SW 1271 (cell line): Measurements from ENCODE around the gene AZU1.

Experiments used
- DNase-seq, 2 experiments: peaks; one replicate each; lab custom pipeline; 2025; lab: John Stamatoyannopoulos, UW

Gene AZU1

DNA sequence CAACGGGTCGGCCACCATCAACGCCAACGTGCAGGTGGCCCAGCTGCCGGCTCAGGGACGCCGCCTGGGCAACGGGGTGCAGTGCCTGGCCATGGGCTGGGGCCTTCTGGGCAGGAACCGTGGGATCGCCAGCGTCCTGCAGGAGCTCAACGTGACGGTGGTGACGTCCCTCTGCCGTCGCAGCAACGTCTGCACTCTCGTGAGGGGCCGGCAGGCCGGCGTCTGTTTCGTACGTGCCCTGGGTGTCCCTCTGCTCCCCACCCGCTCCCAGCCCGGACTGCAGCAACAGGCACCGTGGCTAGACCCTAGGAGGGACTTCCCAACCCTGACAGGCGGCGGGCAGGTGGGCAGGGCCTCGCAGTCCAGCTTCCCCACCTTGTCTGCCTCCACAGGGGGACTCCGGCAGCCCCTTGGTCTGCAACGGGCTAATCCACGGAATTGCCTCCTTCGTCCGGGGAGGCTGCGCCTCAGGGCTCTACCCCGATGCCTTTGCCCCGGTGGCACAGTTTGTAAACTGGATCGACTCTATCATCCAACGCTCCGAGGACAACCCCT is 28.0 kb downstream of the AZU1 start:
- DNase-seq, result no peak

DNA sequence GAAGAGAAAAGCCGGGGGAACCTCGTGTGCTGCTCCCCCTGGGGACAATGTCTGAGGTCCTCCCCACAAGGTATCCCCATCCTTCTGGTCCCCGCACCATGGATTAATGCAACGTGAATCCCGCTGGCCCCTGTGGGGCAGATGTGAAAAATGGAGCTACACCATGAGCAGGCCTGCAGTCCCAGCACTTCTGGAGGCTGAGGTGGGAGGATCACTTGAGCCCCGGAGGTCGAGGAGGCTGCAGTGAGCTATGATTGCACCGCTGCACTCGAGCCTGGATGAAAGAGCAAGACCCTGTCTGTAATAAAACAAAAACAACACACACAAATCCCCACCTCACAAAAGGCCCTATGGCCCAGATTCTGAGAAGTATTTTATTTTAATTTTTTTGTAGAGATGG is 30.6 kb downstream of the AZU1 start:
- DNase-seq, result no peak

DNA sequence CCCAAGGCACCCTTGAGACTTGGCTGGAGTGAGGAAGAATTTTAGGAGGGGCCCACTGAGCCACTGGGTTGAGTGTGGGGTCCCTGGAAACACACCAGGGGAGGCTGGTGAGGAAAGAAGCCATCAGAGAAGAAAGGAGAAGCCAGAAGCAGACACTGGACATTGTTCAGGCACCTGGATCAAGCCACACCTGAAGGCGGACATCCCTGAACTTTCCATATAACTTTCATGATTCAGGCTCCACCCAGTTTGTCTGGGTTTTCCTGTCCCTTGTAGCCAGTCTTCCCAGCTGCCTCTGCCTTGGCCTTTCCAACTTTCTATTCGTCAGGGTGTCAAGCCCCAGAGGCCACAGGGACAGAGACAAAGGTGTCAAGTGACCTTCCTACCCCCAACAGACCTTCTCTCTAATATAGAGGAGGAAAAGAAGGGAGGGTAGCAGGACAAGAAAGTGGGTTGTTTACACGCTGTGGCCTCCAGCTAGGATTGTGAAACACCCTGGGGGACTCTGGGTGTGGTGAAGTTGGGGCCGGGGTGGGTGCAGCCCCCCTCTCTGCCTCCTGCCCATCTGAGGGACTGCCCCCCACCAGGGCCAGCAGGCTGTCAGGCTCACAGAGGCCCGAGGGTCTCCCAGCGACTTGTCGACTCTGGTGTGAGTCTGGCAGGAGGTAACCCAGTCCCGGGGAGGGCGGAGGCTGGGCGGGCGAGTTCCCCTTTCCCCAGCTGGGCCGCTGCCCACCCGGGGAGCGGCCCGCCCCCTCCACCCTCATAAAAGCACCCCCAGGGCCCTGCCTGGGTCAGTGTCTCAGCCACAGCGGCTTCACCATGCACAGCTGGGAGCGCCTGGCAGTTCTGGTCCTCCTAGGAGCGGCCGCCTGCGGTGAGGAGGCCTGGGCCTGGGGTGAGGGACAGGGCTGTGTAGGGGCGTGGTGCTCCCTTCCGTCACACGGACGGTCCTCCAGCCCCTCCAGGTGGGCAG is 31.5 kb downstream of the AZU1 start, which contains the start of gene CFD:
TSS of gene CFD (plus strand) at position 797 of the 976 bp plus-strand sequence. CDS start at position 823, 26 bp downstream.
- no peak for DNase-seq

DNA sequence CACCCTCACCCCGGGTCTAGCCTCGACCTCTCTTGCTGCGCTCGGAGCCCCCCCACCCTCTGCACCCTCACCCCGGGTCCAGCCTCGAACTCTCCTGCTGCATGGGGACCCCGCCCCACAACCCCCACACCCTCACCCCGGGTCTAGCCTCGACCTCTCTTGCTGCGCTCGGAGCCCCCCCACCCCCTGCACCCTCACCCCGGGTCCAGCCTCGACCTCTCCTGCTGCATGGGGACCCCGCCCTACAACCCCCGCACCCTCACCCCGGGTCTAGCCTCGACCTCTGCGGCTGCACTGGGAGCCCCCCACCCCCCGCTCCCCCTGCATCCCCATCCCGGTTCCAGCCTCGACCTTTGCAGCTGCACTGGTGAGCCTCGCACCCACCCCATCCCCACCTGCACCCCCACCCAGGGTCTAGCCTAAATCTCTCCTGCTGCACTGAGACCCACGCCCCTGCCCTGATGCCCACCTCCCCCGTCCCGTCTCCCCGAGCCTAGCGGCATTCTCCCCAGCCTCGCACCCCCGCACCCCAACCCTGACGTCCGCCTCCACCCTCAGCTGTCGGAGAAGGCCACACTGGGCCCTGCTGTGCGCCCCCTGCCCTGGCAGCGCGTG is 33.6 kb downstream of the AZU1 start:
- no peak for DNase-seq

DNA sequence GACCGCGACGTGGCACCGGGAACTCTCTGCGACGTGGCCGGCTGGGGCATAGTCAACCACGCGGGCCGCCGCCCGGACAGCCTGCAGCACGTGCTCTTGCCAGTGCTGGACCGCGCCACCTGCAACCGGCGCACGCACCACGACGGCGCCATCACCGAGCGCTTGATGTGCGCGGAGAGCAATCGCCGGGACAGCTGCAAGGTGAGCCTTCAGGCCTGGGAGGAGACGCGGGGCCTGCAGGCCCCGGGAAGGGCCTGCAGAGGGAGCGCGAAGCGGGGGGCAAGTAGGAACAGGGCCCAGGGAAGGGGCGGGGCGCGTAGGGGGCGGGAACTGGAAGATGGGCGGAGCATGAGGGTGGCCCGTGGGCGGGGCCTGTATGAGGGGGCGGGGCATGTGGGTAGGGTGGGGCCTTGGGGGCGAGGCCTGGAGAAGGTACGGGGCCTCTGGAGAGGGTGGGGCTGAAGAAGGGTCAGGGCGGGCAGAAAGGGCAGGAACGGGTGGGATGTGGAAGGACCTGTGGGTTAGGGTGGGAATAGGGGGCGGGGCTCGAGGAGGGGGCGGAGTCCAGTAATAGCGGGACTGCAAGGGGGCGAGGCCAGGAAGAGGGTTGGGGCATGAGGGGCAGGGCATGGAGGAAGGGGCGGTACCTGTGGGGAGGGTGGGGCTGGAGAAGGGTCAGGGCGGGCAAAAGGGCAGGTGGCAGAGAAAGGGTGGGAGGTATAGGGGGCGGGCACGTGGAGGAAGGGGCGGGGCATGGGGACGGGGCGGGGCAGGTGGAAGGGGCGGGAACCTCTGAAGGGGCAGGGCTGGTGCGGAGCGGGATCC is 34.3 kb downstream of the AZU1 start:
- DNase-seq, result no peak

DNA sequence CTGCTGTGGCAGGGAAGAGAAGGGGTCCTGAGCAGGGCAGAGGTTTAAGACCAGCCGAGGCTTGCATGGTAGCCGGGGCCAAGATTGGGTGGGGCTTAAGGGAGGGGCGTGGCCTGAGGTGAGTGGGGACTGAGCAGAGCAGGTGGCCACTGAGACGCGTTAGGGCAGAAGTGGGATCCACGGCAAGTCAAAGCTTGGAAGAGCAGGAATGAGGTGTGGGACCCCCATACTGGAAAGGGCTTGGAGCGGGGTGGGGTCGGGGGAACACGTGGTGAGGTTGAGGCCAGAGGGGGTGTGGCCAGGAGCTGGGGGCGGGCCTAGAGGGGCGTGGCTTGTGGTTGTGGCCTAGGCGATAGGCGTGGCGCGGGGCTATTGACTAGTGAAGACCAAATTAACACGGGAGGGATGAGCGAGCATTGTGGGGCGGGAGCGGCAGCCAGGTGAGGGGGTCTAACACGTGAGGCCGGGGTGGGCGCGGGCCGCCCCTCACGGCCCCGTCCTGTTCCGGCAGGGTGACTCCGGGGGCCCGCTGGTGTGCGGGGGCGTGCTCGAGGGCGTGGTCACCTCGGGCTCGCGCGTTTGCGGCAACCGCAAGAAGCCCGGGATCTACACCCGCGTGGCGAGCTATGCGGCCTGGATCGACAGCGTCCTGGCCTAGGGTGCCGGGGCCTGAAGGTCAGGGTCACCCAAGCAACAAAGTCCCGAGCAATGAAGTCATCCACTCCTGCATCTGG is 35.1 kb downstream of the AZU1 start:
- no peak for DNase-seq

DNA sequence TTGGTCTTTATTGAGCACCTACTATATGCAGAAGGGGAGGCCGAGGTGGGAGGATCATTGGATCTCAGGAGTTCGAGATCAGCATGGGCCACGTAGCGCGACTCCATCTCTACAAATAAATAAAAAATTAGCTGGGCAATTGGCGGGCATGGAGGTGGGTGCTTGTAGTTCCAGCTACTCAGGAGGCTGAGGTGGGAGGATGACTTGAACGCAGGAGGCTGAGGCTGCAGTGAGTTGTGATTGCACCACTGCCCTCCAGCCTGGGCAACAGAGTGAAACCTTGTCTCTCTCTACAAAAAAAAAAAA is 35.6 kb downstream of the AZU1 start:
- no peak for DNase-seq

DNA sequence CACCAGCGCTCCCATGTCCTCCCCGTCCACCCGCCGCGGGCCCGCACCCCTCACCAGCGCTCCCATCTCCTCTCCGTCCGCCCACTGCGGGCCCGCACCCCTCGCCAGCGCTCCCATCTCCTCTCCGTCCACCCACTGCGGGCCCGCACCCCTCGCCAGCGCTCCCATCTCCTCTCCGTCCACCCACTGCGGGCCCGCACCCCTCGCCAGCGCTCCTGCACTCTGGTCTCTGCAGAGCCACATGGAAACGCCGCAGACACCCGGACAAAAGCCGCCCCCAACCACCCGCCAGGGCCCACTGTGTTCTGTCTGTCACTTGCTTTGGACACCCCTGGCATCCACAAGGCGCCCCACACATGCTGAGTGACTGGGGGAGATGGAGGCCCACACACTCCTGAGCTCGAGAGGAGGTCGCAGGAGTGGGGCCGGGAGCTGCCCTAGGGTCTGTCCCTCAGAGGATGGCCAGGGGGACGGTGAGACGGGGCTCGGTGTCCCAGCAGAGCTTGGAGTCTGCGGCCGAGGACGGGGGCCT is 39.2 kb downstream of the AZU1 start:
- no peak for DNase-seq

DNA sequence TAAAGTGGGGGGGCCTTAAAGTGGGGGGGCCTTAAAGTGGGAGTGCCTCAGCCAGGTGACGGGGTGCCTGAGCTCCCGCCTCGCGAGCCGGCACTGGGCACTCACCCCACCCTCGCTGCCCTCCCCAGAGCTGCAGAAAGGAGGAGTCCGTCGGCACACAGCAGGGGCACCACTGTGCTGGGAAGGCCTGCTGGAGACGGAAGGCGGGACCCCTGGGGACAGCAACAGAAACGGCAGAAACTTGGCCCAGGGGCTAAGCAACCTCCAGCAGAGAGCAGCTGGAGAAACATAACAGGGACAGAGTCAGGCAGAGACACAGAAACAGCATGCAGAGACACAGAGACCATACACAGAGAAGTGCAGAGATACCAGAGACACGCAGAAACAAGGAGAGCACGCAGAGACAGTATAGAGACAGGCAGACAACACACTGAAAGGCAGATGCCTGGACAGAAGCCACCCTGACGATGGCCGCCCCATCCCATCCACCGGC is 39.7 kb downstream of the AZU1 start:
- DNase-seq, result no peak

DNA sequence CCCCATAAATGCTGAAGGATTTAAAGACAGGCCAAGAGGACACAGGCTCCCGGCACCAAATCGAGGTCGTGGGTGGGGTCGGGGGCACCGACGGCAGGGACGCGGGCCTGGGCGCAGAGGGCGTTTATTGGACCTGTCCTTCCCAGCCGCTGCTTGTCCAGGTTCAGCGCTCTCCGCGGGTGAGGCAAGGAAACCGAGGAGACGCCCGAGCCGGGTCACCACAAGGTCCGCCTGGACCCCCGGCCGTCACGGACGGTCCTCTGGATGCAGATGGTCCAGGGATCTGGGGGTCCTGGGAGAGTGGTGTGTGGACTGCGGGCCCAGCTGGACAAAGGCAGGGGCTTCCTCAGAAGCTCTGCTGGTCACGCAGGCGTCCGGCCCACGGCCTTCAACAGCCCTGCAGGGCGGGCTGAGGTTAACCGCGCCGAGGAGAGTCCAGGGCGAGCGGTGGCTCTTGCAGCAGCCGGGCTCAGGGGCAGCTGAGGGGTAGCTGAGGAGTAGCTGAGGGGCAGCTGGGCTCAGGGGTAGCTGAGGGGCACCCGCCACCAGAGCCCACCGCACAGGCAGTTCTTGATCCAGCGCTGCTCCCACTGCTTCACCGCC is 40.3 kb downstream of the AZU1 start:
- DNase-seq, result no peak

DNA sequence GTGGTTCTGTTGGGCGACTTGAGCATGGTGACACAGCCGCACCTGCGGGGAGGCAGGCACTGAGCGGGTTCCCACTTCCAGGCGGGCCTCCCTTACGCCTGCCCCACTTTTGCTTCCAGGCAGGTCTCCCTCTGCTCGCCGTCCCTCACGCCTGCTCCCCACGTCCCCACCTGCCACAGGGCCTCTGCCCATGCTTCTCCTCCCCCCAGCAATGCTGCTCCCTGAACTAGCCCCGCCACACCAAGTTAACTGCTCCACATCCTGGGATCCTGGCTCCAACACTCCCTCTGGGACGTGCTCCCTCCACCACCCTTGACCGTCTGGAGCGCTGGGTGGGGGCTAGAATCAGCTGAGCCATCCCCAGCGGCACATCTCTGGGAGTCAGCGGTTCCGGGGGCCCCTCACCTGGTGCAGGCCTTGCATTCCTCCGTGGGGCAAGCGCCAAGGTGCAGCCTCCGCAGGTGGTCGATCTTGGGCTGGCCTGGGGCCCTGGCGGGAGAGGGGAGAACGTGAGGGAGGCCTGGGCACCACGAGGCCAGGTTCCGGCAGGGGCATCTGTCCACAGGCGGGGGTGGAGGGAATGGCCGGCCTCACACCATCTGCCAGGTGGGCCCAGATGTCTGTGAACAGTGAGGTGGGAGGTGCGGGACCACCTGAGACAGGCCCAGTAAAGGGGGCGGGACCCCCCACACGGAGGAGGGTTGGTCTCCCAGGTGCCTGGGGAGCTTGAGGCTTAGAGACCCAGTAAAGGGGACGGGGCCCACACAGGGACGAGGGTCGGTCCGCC is 41.0 kb downstream of the AZU1 start:
- no peak for DNase-seq

DNA sequence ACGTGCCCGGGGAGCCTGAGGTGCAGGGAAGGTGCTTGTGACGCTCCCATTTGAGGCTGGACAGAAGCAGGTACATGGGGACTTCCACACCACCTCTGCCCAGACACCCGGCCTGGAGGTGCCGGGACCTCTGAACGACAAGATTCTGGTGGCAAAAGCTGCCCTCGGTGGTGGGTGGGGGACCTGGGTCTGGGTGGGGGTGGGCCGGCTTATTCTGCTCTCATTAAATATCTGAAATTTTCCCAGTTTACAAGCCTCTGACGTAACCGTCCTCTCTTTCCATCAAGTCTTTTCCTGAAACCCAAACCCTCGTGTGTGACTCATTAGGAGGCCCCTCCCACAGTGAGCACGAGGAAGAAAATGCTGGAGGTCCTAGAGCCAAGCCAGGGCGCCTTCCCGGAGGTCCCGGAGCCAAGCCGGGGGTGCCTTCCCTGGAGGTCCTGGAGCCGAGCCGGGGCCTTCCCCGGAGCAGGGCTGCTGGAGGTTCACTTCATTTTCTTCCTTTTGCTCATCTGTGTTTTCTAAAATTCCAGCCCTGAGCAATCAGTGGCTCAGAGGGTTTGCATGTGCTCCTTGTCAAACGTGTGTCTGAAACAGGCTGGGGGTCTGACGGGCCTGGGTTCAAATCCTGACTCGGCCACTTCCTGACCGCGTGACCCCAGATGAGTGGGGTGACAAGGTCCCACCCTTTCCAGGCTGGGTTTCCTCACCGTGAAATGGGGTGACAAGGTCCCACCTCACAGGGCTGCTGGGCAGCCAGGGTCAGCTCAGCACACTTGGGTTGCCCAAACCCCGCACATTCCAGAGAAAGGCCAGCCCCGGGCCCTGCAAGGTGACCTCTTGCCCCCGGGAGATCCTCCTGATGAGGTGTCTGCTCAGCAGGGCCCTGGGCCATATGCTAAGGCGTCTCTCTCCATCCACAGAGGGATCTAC is 41.9 kb downstream of the AZU1 start:
- DNase-seq, result peak; percentile 52 to 60

DNA sequence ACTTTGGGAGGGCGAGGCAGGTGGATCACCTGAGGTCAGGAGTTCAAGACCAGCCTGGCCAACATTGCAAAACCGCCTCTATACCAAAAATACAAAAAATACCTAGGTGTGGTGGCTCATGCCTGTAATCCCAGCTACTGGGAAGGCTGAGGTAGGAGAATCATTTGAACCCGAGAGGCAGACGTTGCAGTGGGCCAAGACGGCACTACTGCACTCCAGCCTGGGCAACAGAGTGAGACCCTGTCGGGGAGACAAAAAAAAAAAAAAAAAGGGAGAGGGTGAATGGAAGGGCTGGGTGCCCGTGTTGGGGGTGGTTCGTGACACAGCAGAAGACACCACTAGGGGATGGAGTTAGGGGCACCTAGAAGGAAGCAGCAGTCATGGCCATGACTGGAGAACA is 42.7 kb downstream of the AZU1 start:
- DNase-seq, result no peak

DNA sequence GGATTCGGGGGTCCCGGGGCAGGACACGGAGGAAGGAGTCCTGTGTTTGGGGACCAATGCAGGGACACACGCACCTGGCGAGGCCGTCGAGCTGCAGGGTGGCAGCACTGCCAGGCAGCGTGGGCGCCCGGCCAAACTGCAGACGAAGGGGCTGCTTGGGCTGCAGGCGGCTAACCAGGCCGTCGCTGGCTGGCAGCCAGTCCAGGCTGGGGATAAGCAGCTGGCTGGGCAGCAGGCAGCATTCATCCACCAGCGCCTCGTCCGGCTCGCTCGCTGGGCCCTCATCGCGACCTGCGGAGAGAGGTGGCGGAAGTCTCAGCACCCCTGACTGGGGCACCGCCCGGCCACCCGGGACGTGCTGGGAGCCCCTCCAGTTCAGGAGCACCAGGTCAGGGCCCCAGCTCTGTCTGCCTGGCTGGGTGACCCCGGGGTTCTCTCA is 43.3 kb downstream of the AZU1 start:
- no peak for DNase-seq

DNA sequence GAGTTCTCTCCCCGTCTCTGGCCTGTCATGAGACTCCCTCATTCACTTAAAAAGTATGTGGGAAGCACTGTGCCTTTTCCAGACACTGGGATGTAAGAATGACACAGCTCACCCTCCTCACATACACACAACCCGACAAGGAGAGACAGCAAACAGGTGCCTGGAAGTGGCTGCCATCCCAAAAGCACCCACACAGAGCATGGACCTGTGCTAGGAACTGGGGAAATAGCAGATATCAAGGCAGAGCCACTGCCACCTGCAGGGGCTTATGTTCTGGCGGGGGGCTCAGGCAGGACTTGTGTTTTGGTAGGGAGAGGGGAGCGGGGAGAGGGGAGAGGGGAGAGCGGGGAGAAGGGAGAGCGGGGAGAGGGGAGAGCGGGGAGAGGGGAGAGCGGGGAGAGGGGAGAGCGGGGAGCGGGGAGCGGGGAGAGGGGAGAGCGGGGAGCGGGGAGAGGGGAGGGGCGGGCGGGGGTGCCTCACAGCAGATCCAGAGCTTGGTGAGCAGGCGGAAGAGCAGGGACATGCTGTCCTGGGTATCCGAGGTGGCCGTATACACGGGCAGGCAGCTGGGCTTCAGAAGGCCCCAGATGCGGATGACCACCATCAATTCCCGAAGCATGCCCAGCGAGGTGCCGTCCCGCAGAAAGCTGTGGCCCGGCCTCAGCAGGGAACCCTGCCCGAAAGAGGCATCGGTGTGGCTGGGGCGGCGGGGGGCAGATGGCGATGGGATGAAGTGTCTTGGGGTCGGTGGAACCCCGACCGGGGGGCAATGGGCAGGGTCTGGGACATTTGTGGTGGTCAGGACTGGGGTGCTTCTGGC is 44.0 kb downstream of the AZU1 start:
- peak in 1 of 2 experiments; percentile 21 for DNase-seq

DNA sequence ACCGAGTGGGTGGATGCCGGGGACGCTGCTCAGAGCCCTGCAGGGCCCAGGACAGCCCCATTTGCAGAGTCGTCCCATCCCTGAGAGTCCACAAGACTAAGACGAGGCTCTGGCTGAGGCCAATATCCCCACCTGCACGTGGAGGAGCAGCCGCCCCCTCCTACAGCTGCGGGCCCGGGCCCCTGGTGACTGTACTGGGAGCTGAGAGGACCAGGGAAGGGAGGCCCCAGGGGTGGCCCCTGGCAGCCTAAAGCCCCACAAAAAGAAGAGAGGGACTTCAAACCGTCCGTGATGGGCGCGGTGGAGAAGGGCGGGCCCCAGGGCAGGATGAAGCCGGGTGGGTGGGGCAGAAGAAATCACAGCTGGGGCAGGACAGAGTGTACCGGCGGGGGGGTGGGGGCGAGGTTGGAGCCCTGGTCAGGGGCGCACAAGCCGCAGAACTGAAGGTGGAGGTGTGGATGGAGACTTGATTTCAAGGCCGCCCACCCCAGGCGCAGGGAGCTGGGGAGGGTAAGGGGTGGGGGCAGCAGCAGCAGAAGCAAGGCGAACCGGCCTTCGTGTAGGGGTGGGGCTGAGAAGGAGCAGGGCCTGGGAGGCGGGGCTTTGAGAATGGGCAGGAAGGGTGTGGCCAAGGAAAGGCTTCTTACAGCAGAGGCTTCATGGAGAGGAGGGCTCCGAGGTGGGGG is 44.8 kb downstream of the AZU1 start:
- peak; percentile 66 to 90 for DNase-seq

DNA sequence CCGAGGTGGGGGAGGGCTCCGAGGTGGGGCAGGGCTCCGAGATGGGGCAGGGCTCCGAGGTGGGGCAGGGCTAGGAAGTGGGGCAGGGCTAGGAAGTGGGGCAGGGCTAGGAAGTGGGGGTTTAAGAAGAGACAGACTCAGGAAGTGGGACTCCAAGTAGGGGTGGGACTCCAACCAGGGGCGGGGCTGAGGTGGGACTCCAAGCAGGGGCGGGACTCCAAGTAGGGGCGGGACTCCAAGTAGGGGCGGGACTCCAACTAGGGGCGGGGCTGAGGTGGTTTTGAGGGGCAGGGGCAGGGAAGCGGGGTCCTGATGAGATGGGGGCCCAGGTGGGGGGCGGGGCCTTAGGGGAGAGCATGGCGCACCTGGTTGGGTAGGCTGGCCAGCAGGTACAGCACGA is 45.4 kb downstream of the AZU1 start:
- DNase-seq, result peak in 1 of 2 experiments; percentile 68
